H54 (cell line): Measurements from ENCODE around the gene TEAD4.

Experiments
- DNase-seq: peaks from one replicate; pipeline ENCODE4 v3.0.0; 2011; ENCODE audit warnings: low spot score, mixed read lengths; ENCODE audit not compliant: insufficient read length
- FAIRE-seq: peaks from 3 replicates; lab custom pipeline; 2011; peaks lifted over from hg19 to GRCh38; lab: Jason Lieb, UNC
- POLR2A ChIP-seq: IDR thresholded peaks from 2 replicates; pipeline ENCODE4 v1.6.1; 2011; ENCODE audit warnings: low read depth, mild to moderate bottlenecking, low read length

The TEAD4 gene

DNA sequence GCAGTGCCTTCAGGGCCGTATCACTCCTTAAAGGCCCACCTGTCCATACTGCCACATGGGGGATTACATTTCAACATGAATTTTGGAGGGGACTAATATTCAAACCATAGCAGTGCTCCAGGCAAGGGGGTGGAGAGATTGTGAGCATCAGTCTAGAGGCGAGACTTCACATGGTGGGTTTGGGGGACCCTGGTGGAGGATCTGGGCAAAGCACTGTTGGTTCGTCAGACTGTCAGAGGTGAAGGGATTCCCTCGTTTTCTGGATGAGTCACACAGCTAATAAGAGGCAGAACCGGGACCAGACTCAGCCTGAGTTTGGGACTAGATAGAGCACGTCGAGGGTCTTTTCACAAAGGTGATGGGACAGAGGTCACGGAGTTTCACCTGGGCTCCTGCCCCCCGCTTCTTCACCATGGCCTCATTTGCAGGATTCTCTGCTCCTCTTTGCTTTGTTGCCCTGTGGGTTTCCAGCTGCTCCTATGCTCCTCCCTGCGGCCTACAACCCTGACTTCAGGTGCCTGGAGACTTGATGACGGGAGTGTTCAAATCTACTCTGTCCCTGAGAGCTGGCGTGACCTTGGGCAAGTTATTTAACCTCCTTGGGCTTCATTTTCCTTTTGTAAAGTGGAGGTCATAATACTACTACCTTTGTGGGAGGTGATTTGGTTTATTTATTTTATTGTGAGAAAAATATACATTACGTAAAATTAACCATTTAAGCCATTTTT lies 41.5 kb downstream of the TEAD4 start:
- FAIRE-seq = no peak
- DNase-seq = no peak
- no peak for TF ChIP-seq POLR2A

DNA sequence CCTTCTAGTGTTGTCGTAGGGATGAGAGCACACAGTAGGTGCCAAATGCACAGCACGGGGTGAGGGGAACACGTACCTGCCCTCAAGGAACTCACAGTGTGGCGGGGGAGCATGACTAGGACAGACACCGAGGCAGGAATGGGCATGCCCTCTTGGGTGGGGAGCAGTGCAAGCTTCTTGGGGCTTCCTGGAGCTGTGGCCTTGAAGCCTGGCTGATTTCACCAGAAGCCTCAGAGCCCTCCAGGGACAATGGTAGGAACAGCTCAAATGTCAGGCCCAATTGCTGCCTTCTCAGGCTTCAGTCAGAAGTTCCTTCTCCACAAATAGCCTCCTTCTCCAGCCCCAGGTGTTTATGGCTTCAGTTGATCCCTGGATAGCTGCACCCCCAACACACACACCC lies 43.4 kb downstream of the TEAD4 start:
- no peak for TF ChIP-seq POLR2A
- DNase-seq (no peak), FAIRE-seq (no peak)

- DNase-seq (no peak), FAIRE-seq (no peak)
- TF ChIP-seq POLR2A = no peak
These were observed 44.3 kb downstream of the TEAD4 start for GRCh38 chr12:3003357-3003992.

GRCh38 chr12:3004655-3005565 lies 45.7 kb downstream of the TEAD4 start:
- FAIRE-seq (no peak), DNase-seq (no peak)

DNA sequence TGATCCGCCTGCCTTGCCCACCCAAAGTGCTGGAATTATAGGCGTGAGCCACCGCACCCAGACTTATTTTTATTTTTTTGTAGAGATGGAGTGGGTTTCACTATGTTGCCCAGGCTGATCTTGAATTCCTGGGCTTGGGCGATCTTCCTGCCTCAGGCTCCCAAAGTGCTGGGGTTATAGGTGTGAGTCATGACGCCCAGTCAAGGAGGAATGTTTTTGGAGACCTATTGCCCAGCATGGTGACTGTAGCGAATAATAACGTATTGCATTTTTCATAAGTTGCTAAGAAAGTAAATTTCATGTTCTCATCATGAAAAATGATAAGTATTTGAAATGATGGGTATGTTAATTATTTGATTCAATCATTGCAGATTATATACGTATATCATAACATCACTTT lies 46.5 kb downstream of the TEAD4 start:
- DNase-seq (no peak), FAIRE-seq (no peak)
- no peak for TF ChIP-seq POLR2A

More at GRCh38 chr12:3004655-3005565, 45.7 kb downstream of the TEAD4 start:
- no peak for TF ChIP-seq POLR2A

GRCh38 chr12:3009780-3010179 lies 50.6 kb downstream of the TEAD4 start:
- TF ChIP-seq POLR2A = no peak
- DNase-seq (no peak), FAIRE-seq (no peak)

DNA sequence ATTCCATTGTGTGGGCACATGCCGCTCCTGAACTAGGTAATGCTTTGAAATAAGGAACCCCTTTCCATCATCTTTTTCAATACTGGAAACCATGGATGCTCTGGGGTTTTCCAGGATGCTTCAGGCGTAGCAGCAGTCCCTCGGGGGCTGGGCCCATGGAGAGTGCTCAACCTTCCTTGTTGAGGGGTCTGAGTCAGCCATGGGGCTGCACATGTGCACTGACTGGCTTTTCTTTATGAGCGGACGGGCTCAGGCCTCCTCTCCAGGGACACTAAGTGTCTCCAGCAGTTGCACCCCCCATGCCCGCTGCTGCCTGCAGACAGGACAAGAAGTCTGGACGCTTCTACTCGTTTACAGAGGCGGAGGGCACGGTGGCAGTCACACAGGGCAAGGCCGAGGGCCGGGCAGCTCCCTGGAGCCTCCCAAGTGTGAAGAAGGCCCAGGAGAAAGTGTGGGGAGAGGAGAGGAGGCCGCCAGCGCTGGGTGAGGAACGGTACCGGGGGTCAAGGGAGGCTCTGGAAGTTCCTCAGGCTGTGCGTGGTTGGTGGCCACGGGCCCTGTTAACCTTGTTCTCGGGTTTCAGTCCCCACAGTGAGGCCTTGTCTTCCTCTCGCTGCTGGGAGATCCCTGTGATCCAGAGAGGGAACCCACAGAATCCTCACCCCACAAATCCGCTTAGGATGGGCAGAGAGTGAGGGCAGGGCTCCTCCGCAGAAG lies 51.2 kb downstream of the TEAD4 start:
- no peak for TF ChIP-seq POLR2A
- DNase-seq (no peak), FAIRE-seq (no peak)

GRCh38 chr12:3012786-3013185 lies 53.6 kb downstream of the TEAD4 start:
- no peak for DNase-seq
- no peak for FAIRE-seq
- no peak for TF ChIP-seq POLR2A

GRCh38 chr12:3014641-3015040 lies 55.4 kb downstream of the TEAD4 start:
- FAIRE-seq (no peak), DNase-seq (no peak)
- TF ChIP-seq POLR2A = no peak

DNA sequence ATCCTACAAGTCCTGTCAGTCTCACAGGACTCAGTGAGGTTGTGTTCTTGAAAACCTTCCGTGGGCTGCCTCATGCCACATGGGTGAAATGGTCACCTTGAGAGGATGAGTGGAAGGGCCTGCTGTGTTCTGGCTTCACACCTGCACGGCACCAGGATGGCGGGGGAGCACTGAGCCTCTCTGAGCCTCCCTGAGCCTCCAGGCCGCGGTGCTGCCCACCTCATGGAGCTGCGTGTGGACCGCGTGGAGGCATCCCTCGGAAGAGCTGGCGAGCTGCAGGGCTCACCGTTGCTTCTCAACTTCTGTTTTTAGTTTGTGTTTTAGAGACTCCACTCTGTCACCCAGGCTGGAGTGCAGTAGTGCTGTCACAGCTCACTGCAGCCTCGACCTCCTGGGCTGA lies 56.2 kb downstream of the TEAD4 start:
- TF ChIP-seq POLR2A = no peak
- DNase-seq (no peak), FAIRE-seq (no peak)

- FAIRE-seq (no peak), DNase-seq (no peak)
- no peak for TF ChIP-seq POLR2A
These were observed 57.0 kb downstream of the TEAD4 start for GRCh38 chr12:3016191-3016590.

- TF ChIP-seq POLR2A = no peak
- DNase-seq = no peak
- no peak for FAIRE-seq
These were observed 58.1 kb downstream of the TEAD4 start for GRCh38 chr12:3017281-3017680.

- FAIRE-seq (no peak), DNase-seq (no peak)
These were observed 59.2 kb downstream of the TEAD4 start for GRCh38 chr12:3018284-3019004.

More at GRCh38 chr12:3018284-3019004, 59.2 kb downstream of the TEAD4 start:
- TF ChIP-seq POLR2A = no peak
